ENCODE data around the gene APBA2.

Gene APBA2

GRCh38 chr15:29050870-29051269, 165.1 kb downstream of the APBA2 start:
- TF ChIP-seq EZH2 (IDR thresholded peaks at IDR 0.05; ENCODE audit: borderline replicate concordance, low read length) (no peak), CTCF (IDR thresholded peaks at IDR 0.05; ENCODE audit: low read length) (no peak)
- H3K36me3 ChIP-seq (ENCODE audit: insufficient read depth, low read length): no peaks in the 10 kb centered on the region

DNA sequence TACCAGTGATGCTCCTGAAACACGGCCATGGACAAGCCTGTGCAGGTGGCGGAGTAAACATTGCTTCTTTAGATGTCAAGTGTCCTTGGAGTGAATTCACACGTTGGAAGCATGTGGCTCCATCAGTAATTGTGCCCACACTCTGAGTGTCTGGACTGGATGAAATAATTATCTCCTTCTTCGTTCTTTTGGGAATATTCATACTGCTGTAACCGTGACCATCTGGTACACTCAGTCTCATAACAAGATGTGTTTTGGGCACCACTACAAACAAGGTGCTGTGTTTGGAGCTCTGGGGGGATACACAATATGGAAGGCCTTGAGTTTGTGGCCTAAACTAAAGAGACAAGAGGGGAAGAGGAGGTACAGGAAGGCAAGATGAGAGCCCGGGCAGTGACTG, 165.6 kb downstream of the APBA2 start:
- Histone ChIP-seq H2AFZ (ENCODE audit: low read length) (no peak overlapping the region), H3K9me2 (ENCODE audit: low read depth, low read length) (no peaks in the 10 kb centered on the region), H3K4me2 (ENCODE audit: low read length) (no peak overlapping the region), H3K9me3 (ENCODE audit: low read length) (no peaks in the 10 kb centered on the region), H3K27me3 (ENCODE audit: insufficient read depth, low read length) (no peaks in the 10 kb centered on the region), H3F3A (ENCODE audit: insufficient read depth, low read length) (no peaks in the 10 kb centered on the region), H3K79me2 (ENCODE audit: insufficient read depth, low read length) (no peaks in the 10 kb centered on the region), H3K9ac (ENCODE audit: low read length) (no peak overlapping the region), H3K4me1 (ENCODE audit: insufficient read depth, low read length, severe bottlenecking) (no peaks in the 10 kb centered on the region), H3K4me3 (ENCODE audit: low read depth, low read length, poor library complexity, severe bottlenecking) (no peak overlapping the region), H3K36me3 (ENCODE audit: insufficient read depth, low read length) (no peaks in the 10 kb centered on the region), H3K27ac (ENCODE audit: low read depth, low read length, poor library complexity, severe bottlenecking) (no peak overlapping the region), H4K20me1 (ENCODE audit: insufficient read depth, low read length) (no peaks in the 10 kb centered on the region)
- no peak for TF ChIP-seq EZH2 (IDR thresholded peaks at IDR 0.05; ENCODE audit: borderline replicate concordance, low read length)
- TF ChIP-seq CTCF (IDR thresholded peaks at IDR 0.05; ENCODE audit: low read length): no peak

More at GRCh38 chr15:29050870-29051269, 165.1 kb downstream of the APBA2 start:
- H3K4me1 ChIP-seq (ENCODE audit: insufficient read depth, low read length, severe bottlenecking): no peaks in the 10 kb centered on the region
- H3K9me2 ChIP-seq (ENCODE audit: low read depth, low read length): no peaks in the 10 kb centered on the region
- no peaks in the 10 kb centered on the region for H3K27me3 ChIP-seq (ENCODE audit: insufficient read depth, low read length)
- no peak overlapping the region for H2AFZ ChIP-seq (ENCODE audit: low read length)
- no peaks in the 10 kb centered on the region for H3K79me2 ChIP-seq (ENCODE audit: insufficient read depth, low read length)
- no peaks in the 10 kb centered on the region for H4K20me1 ChIP-seq (ENCODE audit: insufficient read depth, low read length)
- no peak overlapping the region for H3K4me3 ChIP-seq (ENCODE audit: low read depth, low read length, poor library complexity, severe bottlenecking)
- H3K4me2 ChIP-seq (ENCODE audit: low read length): no peak overlapping the region
- H3F3A ChIP-seq (ENCODE audit: insufficient read depth, low read length): no peaks in the 10 kb centered on the region
- no peak overlapping the region for H3K9ac ChIP-seq (ENCODE audit: low read length)
- no peak overlapping the region for H3K27ac ChIP-seq (ENCODE audit: low read depth, low read length, poor library complexity, severe bottlenecking)
- no peaks in the 10 kb centered on the region for H3K9me3 ChIP-seq (ENCODE audit: low read length)

DNA sequence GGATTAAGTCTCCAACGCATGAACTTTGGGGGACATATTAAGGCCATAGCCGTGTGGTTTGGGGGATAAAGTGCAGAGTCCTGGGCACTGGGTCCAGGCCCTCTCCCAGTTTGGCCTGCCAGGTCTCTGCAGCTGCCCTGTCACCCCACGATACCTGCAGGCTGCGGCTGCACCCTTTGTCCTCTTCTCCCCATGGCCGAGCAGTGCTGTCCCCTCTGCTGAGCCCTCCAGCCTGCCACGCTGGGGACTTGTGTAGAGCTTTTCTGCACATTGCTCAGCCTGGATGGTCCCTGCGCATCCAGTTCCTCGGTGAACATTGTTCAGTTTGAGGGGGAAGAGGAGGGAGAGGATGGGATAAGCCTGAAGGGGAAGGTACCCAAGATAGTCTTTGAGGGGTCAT, 167.2 kb downstream of the APBA2 start:
- H2AFZ ChIP-seq (ENCODE audit: low read length): no peak overlapping the region
- no peak overlapping the region for H3K4me3 ChIP-seq (ENCODE audit: low read depth, low read length, poor library complexity, severe bottlenecking)
- no peaks in the 10 kb centered on the region for H4K20me1 ChIP-seq (ENCODE audit: insufficient read depth, low read length)
- no peaks in the 10 kb centered on the region for H3K4me1 ChIP-seq (ENCODE audit: insufficient read depth, low read length, severe bottlenecking)
- no peak for TF ChIP-seq EZH2 (IDR thresholded peaks at IDR 0.05; ENCODE audit: borderline replicate concordance, low read length)
- TF ChIP-seq CTCF (IDR thresholded peaks at IDR 0.05; ENCODE audit: low read length): no peak
- no peak overlapping the region for H3K9ac ChIP-seq (ENCODE audit: low read length)
- no peaks in the 10 kb centered on the region for H3K9me2 ChIP-seq (ENCODE audit: low read depth, low read length)
- no peaks in the 10 kb centered on the region for H3K36me3 ChIP-seq (ENCODE audit: insufficient read depth, low read length)
- no peak overlapping the region for H3K4me2 ChIP-seq (ENCODE audit: low read length)
- no peaks in the 10 kb centered on the region for H3F3A ChIP-seq (ENCODE audit: insufficient read depth, low read length)
- H3K79me2 ChIP-seq (ENCODE audit: insufficient read depth, low read length): no peaks in the 10 kb centered on the region
- no peaks in the 10 kb centered on the region for H3K9me3 ChIP-seq (ENCODE audit: low read length)
- no peak overlapping the region for H3K27ac ChIP-seq (ENCODE audit: low read depth, low read length, poor library complexity, severe bottlenecking)
- no peaks in the 10 kb centered on the region for H3K27me3 ChIP-seq (ENCODE audit: insufficient read depth, low read length)

Measured in OCI-LY1 (cell line).